GM12892 (cell line): ENCODE results near the gene CLTRN.

Experiments
- POLR2A ChIP-seq: IDR thresholded peaks from 2 replicates; pipeline ENCODE4 v1.6.1; 2011; ENCODE audit warnings: low read depth, low read length, control low read depth
- TAF1 ChIP-seq: IDR thresholded peaks from 2 replicates; pipeline ENCODE4 v1.6.1; 2011; ENCODE audit warnings: low read depth, mild to moderate bottlenecking, control low read depth, low read length, borderline replicate concordance

DNA sequence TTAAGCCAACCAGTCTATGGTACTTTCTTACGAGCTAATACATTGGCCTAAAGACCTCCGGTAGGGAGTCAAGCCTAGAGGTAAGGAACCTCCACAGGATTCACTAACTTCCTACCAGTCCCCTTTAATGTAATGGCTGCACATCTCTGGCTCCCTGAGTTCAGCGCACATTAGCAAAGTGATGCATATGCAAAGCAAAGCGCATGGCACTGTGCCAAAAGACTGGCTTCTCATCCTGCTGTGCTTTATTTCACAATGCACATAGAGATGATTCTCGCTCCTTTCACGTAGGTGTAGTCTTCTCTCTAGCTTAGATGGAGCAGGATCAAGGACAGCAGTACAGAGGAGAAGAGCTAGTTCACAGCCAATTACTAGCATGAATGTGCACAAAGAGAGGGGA lies 14.6 kb upstream of the CLTRN start:
- TF ChIP-seq POLR2A, result no peak
- no peak for TF ChIP-seq TAF1
